ENCODE results near the gene CAPN15.

GRCh38 chr16:558298-559020 lies 30.9 kb downstream of the CAPN15 start:
- TF ChIP-seq, protein P1, sequence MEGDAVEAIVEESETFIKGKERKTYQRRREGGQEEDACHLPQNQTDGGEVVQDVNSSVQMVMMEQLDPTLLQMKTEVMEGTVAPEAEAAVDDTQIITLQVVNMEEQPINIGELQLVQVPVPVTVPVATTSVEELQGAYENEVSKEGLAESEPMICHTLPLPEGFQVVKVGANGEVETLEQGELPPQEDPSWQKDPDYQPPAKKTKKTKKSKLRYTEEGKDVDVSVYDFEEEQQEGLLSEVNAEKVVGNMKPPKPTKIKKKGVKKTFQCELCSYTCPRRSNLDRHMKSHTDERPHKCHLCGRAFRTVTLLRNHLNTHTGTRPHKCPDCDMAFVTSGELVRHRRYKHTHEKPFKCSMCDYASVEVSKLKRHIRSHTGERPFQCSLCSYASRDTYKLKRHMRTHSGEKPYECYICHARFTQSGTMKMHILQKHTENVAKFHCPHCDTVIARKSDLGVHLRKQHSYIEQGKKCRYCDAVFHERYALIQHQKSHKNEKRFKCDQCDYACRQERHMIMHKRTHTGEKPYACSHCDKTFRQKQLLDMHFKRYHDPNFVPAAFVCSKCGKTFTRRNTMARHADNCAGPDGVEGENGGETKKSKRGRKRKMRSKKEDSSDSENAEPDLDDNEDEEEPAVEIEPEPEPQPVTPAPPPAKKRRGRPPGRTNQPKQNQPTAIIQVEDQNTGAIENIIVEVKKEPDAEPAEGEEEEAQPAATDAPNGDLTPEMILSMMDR (IDR thresholded peaks at IDR 0.05) = no peak
- no peak for TF ChIP-seq POLR2A (IDR thresholded peaks at IDR 0.05)

Measured in testis (tissue), 2 donors.